BJ (cell line): ENCODE results near the gene TMEM108. TPM values are rescaled to one million over a fixed set of nuclear protein-coding genes. Genes with fewer than 3 reads are reported as not detected.

Experiments used
- CTCF ChIA-PET: fragments of 350-600 bp; formaldehyde crosslinking; extraction: SDS; loops from one replicate; lab custom pipeline; 2021; ENCODE audit warnings: antibody characterized with exemption, inconsistent platforms; lab: Yijun Ruan, JAX
- POLR2A ChIA-PET: fragments of 300-600 bp; sonication (Branson Sonifier 250); formaldehyde crosslinking; extraction: SDS; loops from one replicate; lab custom pipeline; 2021; ENCODE audit warnings: antibody characterized with exemption; lab: Charles Lee
- DNase-seq: peaks from one replicate; pipeline ENCODE4 v3.0.0-alpha.2; 2011; ENCODE audit warnings: low read depth
- H3K27me3 ChIP-seq: 2 replicates; pipeline ENCODE4 v1.6.0; 2011; ENCODE audit warnings: low read length; ENCODE audit not compliant: control insufficient read depth, insufficient read depth
- H3K36me3 ChIP-seq: 2 replicates; pipeline ENCODE4 v1.5.1; 2011; ENCODE audit warnings: low read length; ENCODE audit not compliant: control insufficient read depth, insufficient read depth
- H3K4me3 ChIP-seq: 2 replicates; pipeline ENCODE4 v1.5.1; 2011; ENCODE audit warnings: low read depth, mild to moderate bottlenecking, control low read depth, low read length
- polyA plus RNA-seq: library from polyadenylated mRNA; depleted of rRNA; stranded (reverse); fragments of >200 nt; gene quantifications from 2 replicates; pipeline ENCODE4 v1.2.3, GENCODE V29; 2011
- TF ChIP-seq, protein P1 (sequence below): IDR thresholded peaks from 2 replicates; pipeline ENCODE4 v1.5.1; 2011; ENCODE audit warnings: low read depth, mild to moderate bottlenecking, control low read depth, inconsistent platforms, low read length, moderate library complexity; ENCODE audit not compliant: insufficient read depth

TMEM108 gene
- polyA plus RNA-seq, 1 experiment, result not detected

DNA sequence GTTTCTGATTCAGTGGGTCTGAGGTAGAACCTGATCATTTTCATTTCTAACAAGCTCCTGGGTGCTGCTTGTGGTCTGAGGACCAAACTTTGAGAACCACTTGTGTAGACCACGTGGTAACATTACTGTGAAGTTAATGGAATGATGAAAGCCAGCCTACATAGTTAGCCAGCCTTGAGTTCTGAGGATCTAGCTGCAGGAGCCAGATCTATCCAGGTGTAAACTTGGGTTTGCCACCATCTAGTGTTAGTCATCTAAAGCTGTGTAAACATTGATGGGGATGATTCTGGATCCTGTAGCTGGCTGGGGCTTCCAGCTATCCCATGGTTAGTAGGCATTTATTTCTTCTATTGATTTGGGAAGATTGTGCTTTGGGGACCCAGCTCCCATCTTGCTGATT is 170.0 kb downstream of the TMEM108 start:
- POLR2A ChIA-PET, result no interaction called here
- DNase-seq, result no peak
- TF ChIP-seq, protein P1, sequence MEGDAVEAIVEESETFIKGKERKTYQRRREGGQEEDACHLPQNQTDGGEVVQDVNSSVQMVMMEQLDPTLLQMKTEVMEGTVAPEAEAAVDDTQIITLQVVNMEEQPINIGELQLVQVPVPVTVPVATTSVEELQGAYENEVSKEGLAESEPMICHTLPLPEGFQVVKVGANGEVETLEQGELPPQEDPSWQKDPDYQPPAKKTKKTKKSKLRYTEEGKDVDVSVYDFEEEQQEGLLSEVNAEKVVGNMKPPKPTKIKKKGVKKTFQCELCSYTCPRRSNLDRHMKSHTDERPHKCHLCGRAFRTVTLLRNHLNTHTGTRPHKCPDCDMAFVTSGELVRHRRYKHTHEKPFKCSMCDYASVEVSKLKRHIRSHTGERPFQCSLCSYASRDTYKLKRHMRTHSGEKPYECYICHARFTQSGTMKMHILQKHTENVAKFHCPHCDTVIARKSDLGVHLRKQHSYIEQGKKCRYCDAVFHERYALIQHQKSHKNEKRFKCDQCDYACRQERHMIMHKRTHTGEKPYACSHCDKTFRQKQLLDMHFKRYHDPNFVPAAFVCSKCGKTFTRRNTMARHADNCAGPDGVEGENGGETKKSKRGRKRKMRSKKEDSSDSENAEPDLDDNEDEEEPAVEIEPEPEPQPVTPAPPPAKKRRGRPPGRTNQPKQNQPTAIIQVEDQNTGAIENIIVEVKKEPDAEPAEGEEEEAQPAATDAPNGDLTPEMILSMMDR, result no peak
- H3K4me3 ChIP-seq, result no peak overlapping the region
- no peaks in the 10 kb centered on the region for H3K27me3 ChIP-seq
- CTCF ChIA-PET, result interaction anchor here (1.3 to 1.7 kb wide), 2 partner anchors 14 to 169 kb away, joined by 3 to 8 read pairs; partner anchors contain the start of gene TMEM108
- H3K36me3 ChIP-seq, result no peaks in the 10 kb centered on the region

DNA sequence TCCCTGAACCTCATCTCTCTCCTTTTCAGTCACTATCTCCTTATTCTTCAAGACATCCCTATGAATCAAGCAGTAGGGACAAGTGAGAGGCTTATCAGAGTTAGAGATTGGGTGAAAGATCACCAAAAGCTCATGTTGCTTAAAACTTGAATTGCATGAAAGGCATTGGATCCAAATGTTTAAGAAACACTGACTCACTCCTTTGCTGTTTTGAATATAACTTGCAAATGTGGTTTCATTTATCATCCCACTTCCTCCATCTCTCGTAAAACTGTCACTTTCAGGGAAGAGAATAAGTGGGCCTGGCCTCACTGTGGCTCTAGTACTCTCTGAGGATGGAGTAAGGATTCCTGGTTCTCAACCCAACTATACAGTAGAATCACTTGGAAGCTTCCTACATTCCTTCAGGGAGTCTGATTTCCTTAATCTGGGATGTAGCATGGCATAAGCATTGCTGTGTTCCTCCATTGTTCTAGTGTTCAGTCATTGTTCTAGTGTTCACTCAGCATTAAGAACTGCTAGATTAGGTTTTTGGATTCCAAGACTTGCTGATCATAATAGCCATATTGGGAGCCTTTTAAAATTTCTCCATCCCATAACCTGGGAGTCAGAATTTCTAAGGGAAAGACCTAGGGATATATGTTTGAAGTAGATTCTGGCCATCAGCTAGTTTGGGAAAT is 171.8 kb downstream of the TMEM108 start:
- DNase-seq, result peak; percentile 16
- ChIA-PET POLR2A (no interaction called here), CTCF (no interaction called here)
- no peaks in the 10 kb centered on the region for H3K36me3 ChIP-seq
- no peaks in the 10 kb centered on the region for H3K27me3 ChIP-seq
- TF ChIP-seq, protein P1, result no peak
- no peak overlapping the region for H3K4me3 ChIP-seq

DNA sequence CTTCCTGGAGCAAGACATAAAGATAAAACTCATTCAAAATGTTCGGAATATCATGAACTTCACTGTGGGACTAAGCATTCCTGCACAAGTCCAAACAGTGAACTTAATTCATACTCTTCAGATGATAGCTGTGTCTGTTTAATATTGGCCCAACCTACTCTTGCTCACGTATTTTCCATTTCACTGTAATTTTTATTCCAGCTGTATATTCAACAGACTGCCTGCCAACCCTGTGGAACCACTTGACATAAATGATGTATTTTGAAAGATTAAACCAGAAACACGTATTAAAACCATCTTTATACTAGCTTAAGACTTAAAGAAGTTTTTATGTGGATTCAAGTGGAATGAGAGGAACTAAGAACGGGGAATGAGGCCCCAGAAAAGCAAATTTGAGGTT is 172.5 kb downstream of the TMEM108 start:
- CTCF ChIA-PET, result no interaction called here
- DNase-seq, result no peak
- TF ChIP-seq, protein P1, result no peak
- Histone ChIP-seq H3K4me3 (no peak overlapping the region), H3K27me3 (no peaks in the 10 kb centered on the region), H3K36me3 (no peaks in the 10 kb centered on the region)
- POLR2A ChIA-PET, result no interaction called here

DNA sequence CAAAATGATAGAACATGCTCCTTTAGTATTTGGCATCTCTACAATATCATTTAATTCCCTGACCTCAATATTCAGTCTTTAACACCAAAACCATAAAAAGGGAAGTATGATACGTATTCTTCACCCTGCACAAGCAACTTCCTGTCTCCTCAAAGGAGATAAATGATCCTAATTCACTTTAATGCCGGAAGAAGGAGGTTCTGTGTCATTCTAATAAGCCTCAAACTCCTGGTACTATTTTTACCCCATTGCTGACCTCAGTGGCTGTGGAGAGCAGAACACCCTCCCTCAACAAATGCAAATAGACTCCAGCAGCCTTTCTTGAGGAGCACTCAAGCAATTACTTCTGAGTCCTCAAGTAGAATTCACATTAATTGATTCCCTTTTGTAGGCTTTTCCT is 173.3 kb downstream of the TMEM108 start:
- no peak for DNase-seq
- POLR2A ChIA-PET, result no interaction called here
- no peaks in the 10 kb centered on the region for H3K36me3 ChIP-seq
- H3K4me3 ChIP-seq, result no peak overlapping the region
- CTCF ChIA-PET, result no interaction called here
- H3K27me3 ChIP-seq, result no peaks in the 10 kb centered on the region
- TF ChIP-seq, protein P1, result no peak

DNA sequence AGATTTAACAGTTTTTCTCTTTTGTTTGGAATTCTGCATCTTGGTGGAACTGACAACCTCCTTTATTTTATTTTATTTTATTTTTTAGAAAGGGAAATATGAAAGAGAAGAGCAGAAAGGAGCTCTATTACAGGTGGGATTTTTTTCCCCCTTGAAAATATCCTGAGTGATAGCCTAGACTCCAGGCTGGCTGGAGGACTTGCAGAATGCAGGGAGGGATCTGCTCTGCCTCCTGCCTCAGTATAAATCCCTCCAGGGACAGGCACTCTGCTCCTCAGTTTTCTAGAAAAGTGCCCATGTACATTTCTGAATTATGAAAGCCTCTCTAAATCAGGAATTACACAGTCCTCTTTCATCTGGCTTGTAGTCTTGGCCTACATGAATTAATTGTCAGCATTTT is 173.7 kb downstream of the TMEM108 start:
- ChIA-PET CTCF (no interaction called here), POLR2A (no interaction called here)
- TF ChIP-seq, protein P1, result no peak
- no peaks in the 10 kb centered on the region for H3K27me3 ChIP-seq
- DNase-seq, result no peak
- H3K36me3 ChIP-seq, result no peaks in the 10 kb centered on the region
- no peak overlapping the region for H3K4me3 ChIP-seq
